Measurements from ENCODE around the gene ARL3. TPM values are rescaled to one million over a fixed set of nuclear protein-coding genes. Genes with fewer than 3 reads are reported as not detected.
"Not testable (repeated sequence)": the region's sequence is repeated elsewhere in the genome, so short reads cannot be mapped to it uniquely, and the experiment has no call there.

Gene ARL3
- total RNA-seq, 2 experiments from 2014 or later, result 4.7 to 5.2 TPM

- Mint-ChIP-seq H3K36me3 (ENCODE audit: low read depth) (peaks cover 17% of the 10 kb centered on the region), H3K4me3 (no peak overlapping the region), H3K9me3 (ENCODE audit: insufficient read depth) (no peaks in the 10 kb centered on the region), H3K4me1 (ENCODE audit: low read depth) (peaks cover 40% of the 10 kb centered on the region), H3K27me3 (ENCODE audit: low read depth) (no peaks in the 10 kb centered on the region), H3K27ac (no peak overlapping the region)
- no peak for ATAC-seq
- CTCF ChIA-PET, result interaction anchor here (0.7 to 2.8 kb wide), 9 partner anchors 9 to 149 kb away, joined by 3 to 23 read pairs (median 5); partner anchors contain the start of gene WBP1L
- no peak for DNase-seq
- POLR2A ChIA-PET, result no interaction called here
Measured at GRCh38 chr10:102752266-102752930, 38.2 kb upstream of the ARL3 start.

GRCh38 chr10:102745157-102745556 lies 31.0 kb upstream of the ARL3 start:
- DNase-seq (no peak), ATAC-seq (no peak)
- Mint-ChIP-seq H3K27me3 (ENCODE audit: low read depth) (no peaks in the 10 kb centered on the region), H3K9me3 (ENCODE audit: insufficient read depth) (peaks cover 4% of the 10 kb centered on the region), H3K27ac (peak overlapping the region; percentile 97), H3K36me3 (ENCODE audit: low read depth) (peaks cover 18% of the 10 kb centered on the region), H3K4me3 (peak overlapping the region; percentile 100), H3K4me1 (ENCODE audit: low read depth) (peaks cover 47% of the 10 kb centered on the region)
- ChIA-PET CTCF (interaction anchor here (0.8 to 4.0 kb wide), 4 partner anchors 8 to 75 kb away, joined by 3 to 23 read pairs (median 10); partner anchors contain the start of genes ARL3 and SFXN2), POLR2A (interaction anchor here (1.0 to 1.1 kb wide), 2 partner anchors 19 to 32 kb away, joined by 3 read pairs; no protein-coding TSS in a partner anchor)

- POLR2A ChIA-PET, result interaction anchor here (0.9 to 1.6 kb wide), 4 partner anchors 16 to 31 kb away, joined by 3 to 5 read pairs (median 3); no protein-coding TSS in a partner anchor
- peaks cover 4% of the 10 kb centered on the region for H3K9me3 Mint-ChIP-seq (ENCODE audit: insufficient read depth)
- ATAC-seq, result peak; percentile 31
- H3K27ac Mint-ChIP-seq, result peak overlapping the region; percentile 97
- peak overlapping the region; percentile 100 for H3K4me3 Mint-ChIP-seq
- H3K4me1 Mint-ChIP-seq (ENCODE audit: low read depth), result peaks cover 47% of the 10 kb centered on the region
- CTCF ChIA-PET, result interaction anchor here (0.6 to 4.0 kb wide), 8 partner anchors 9 to 240 kb away, joined by 3 to 23 read pairs (median 4); partner anchors contain the start of genes ARL3, SFXN2 and TRIM8
- H3K36me3 Mint-ChIP-seq (ENCODE audit: low read depth), result peaks cover 18% of the 10 kb centered on the region
- H3K27me3 Mint-ChIP-seq (ENCODE audit: low read depth), result no peaks in the 10 kb centered on the region
- DNase-seq, result peak; percentile 31
Measured at GRCh38 chr10:102744374-102745051, 30.3 kb upstream of the ARL3 start.

DNA sequence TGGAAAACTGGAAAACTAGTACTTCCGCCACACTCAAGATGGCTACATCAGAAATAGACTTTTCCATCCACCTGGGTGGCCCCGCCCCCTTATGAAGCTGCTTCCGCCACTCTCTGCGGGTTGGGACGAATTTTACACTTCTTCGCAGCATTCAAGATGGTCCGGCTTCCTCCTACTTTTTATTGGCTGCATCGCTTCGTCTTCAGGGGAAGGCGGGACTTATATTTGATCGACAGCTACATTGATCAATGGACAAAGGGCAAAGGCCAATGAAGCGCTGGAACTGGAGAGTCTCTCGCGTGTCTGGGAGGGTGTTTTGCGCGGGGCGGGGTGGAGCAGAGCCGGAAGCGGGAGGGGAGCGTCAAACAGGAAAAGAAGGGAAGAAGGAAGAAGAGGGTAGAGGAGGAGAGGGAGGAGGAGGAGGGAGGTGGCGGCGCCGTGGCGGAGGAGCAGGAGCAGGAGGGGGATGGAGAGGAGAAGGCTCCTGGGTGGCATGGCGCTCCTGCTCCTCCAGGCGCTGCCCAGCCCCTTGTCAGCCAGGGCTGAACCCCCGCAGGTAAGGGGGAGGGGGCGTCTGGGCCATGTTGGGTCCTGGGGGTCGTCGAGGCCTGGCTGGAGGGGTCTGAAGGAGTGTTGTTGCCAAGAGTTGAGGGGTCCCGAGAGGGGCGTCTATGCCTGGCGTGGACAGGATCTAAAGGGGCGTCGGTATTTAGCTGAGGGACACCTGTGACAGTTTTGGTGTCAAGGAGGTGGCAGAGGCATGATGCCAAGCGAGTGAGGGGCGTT lies 29.6 kb upstream of the ARL3 start, which contains the start of gene WBP1L:
Gene WBP1L, plus strand, starts transcription at position 361 of the 786 bp plus-strand sequence. Its CDS starts 106 bp downstream, at position 467.
- H3K36me3 Mint-ChIP-seq (ENCODE audit: low read depth), result peaks cover 16% of the 10 kb centered on the region
- peaks cover 4% of the 10 kb centered on the region for H3K9me3 Mint-ChIP-seq (ENCODE audit: insufficient read depth)
- H3K4me1 Mint-ChIP-seq (ENCODE audit: low read depth), result peaks cover 46% of the 10 kb centered on the region
- ChIA-PET POLR2A (interaction anchor here (0.7 to 1.6 kb wide), 9 partner anchors 9 to 514 kb away, joined by 3 to 5 read pairs (median 3); partner anchors contain the start of genes ARL3 and SFXN2), CTCF (interaction anchor here (0.6 to 4.0 kb wide), 10 partner anchors 9 to 514 kb away, joined by 3 to 23 read pairs (median 4); partner anchors contain the start of genes ARL3, SFXN2 and TRIM8)
- H3K4me3 Mint-ChIP-seq, result peak within 1 kb of the TSS; percentile 100
- ATAC-seq (peak; percentile 99), DNase-seq (peak; percentile 97)
- peak within 1 kb of the TSS; percentile 97 for H3K27ac Mint-ChIP-seq
- H3K27me3 Mint-ChIP-seq (ENCODE audit: low read depth), result no peaks in the 10 kb centered on the region

GRCh38 chr10:102743078-102743587 lies 28.9 kb upstream of the ARL3 start:
- Mint-ChIP-seq H3K27ac (peak overlapping the region; percentile 97), H3K9me3 (ENCODE audit: insufficient read depth) (peaks cover 4% of the 10 kb centered on the region), H3K36me3 (ENCODE audit: low read depth) (peaks cover 10% of the 10 kb centered on the region), H3K4me1 (ENCODE audit: low read depth) (peaks cover 39% of the 10 kb centered on the region), H3K4me3 (peak overlapping the region; percentile 100), H3K27me3 (ENCODE audit: low read depth) (no peaks in the 10 kb centered on the region)
- no peak for DNase-seq
- ChIA-PET POLR2A (interaction anchor here (0.7 to 1.6 kb wide), 6 partner anchors 9 to 514 kb away, joined by 3 to 4 read pairs (median 3); partner anchors contain the start of genes ARL3 and SFXN2), CTCF (interaction anchor here (0.6 to 4.0 kb wide), 7 partner anchors 10 to 513 kb away, joined by 3 to 23 read pairs (median 7); partner anchors contain the start of genes ARL3, SFXN2 and TRIM8)
- ATAC-seq, result no peak

DNA sequence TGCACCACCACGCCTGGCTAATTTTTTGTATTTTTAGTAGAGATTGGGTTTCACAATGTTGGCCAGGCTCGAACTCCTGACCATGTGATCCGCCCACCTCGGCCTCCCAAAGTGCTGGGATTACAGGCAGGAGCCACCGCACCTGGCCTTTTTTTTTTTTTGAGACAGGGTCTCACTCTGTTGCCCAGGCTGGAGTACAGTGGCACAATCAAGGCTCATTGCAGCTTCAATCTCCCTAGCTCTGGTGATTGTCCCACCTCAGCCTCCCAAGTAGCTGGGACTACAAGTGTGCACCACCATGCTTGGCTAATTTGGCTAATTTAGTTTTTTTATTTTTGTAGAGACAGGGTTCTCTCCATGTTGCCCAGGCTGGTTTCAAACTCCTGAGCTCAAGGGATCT lies 28.1 kb upstream of the ARL3 start:
- CTCF ChIA-PET, result interaction anchor here (1.6 to 4.0 kb wide), 3 partner anchors 11 to 72 kb away, joined by 7 to 23 read pairs (median 15); partner anchors contain the start of genes ARL3 and SFXN2
- peaks cover 10% of the 10 kb centered on the region for H3K36me3 Mint-ChIP-seq (ENCODE audit: low read depth)
- POLR2A ChIA-PET; H3K27me3 Mint-ChIP-seq (ENCODE audit: low read depth); ATAC-seq; H3K27ac Mint-ChIP-seq; H3K4me3 Mint-ChIP-seq; DNase-seq; H3K9me3 Mint-ChIP-seq (ENCODE audit: insufficient read depth): not testable (repeated sequence)
- H3K4me1 Mint-ChIP-seq (ENCODE audit: low read depth), result peaks cover 39% of the 10 kb centered on the region

GRCh38 chr10:102741726-102742237 lies 27.6 kb upstream of the ARL3 start:
- ATAC-seq (no peak), DNase-seq (no peak)
- no peaks in the 10 kb centered on the region for H3K27me3 Mint-ChIP-seq (ENCODE audit: low read depth)
- no peak overlapping the region for H3K27ac Mint-ChIP-seq
- H3K36me3 Mint-ChIP-seq (ENCODE audit: low read depth), result peaks cover 10% of the 10 kb centered on the region
- no peak overlapping the region for H3K4me3 Mint-ChIP-seq
- ChIA-PET POLR2A (no interaction called here), CTCF (interaction anchor here (1.2 to 4.0 kb wide), 4 partner anchors 10 to 27 kb away, joined by 3 to 23 read pairs (median 12); partner anchors contain the start of genes ARL3 and SFXN2)
- peaks cover 4% of the 10 kb centered on the region for H3K9me3 Mint-ChIP-seq (ENCODE audit: insufficient read depth)
- H3K4me1 Mint-ChIP-seq (ENCODE audit: low read depth), result peaks cover 37% of the 10 kb centered on the region

- Mint-ChIP-seq H3K27ac (no peak overlapping the region), H3K4me3 (no peak overlapping the region), H3K9me3 (ENCODE audit: insufficient read depth) (peaks cover 4% of the 10 kb centered on the region), H3K36me3 (ENCODE audit: low read depth) (peaks cover 8% of the 10 kb centered on the region), H3K27me3 (ENCODE audit: low read depth) (no peaks in the 10 kb centered on the region), H3K4me1 (ENCODE audit: low read depth) (peaks cover 22% of the 10 kb centered on the region)
- no peak for DNase-seq
- ATAC-seq, result no peak
- ChIA-PET POLR2A (no interaction called here), CTCF (interaction anchor here (1.5 to 2.1 kb wide), 2 partner anchors 14 to 18 kb away, joined by 3 to 9 read pairs; no protein-coding TSS in a partner anchor)
Measured at GRCh38 chr10:102740229-102740628, 26.0 kb upstream of the ARL3 start.

DNA sequence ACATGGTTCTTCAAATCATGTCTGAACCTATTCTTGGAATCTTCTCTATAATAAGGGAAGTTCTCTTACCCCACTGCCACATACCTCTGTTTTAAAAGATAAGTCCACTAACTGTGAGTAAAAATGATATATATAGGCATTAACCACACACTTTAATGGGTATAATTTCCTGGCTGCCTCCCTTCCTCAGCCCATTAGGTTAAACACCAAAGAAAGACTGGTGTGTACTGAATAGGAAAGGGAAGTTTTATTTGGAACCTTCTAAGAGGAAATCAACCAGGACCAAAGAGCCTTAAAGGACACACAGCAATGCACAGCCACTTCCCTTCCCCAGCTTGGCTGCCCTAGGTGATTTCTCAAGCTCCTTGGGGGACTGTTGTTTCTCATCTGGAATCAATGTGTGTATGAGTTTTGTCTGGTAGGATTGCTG lies 24.5 kb upstream of the ARL3 start:
- no peak for DNase-seq
- peaks cover 11% of the 10 kb centered on the region for H3K36me3 Mint-ChIP-seq (ENCODE audit: low read depth)
- H3K4me3 Mint-ChIP-seq, result no peak overlapping the region
- ChIA-PET POLR2A (no interaction called here), CTCF (interaction anchor here (1.3 to 1.9 kb wide), 2 partner anchors 14 to 24 kb away, joined by 5 to 7 read pairs; partner anchors contain the start of genes ARL3 and SFXN2)
- ATAC-seq, result no peak
- peaks cover 15% of the 10 kb centered on the region for H3K4me1 Mint-ChIP-seq (ENCODE audit: low read depth)
- no peak overlapping the region for H3K27ac Mint-ChIP-seq
- peaks cover 4% of the 10 kb centered on the region for H3K9me3 Mint-ChIP-seq (ENCODE audit: insufficient read depth)
- no peaks in the 10 kb centered on the region for H3K27me3 Mint-ChIP-seq (ENCODE audit: low read depth)

DNA sequence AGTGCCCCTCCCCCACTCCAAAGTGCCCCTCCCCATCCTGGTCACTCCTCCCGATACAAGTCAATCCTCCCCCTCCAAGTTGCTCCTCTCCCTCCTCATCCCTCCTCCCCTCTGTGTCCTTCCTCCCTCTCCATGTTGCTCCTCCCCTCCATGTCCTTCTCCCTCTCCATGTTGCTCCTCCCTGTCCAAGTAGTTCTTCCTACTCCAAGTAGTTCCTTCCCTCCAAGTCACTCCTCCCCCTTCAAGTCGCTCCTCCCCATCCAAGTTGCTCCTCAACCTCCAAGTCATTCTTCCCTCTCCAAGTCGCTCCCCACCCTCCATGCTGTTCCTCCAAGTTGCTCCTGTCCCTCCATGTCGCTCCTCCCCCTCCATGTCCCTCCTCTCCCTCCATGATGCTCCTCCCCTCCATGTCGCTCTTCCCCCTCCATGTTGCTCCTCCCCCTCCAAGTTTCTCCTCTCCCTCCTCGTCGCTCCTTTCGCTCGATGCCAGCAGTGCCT lies 20.9 kb upstream of the ARL3 start:
- no peaks in the 10 kb centered on the region for H3K4me1 Mint-ChIP-seq (ENCODE audit: low read depth)
- ATAC-seq (no peak), DNase-seq (no peak)
- CTCF ChIA-PET, result no interaction called here
- no peak overlapping the region for H3K27ac Mint-ChIP-seq
- H3K27me3 Mint-ChIP-seq (ENCODE audit: low read depth), result no peaks in the 10 kb centered on the region
- peaks cover 8% of the 10 kb centered on the region for H3K36me3 Mint-ChIP-seq (ENCODE audit: low read depth)
- no peaks in the 10 kb centered on the region for H3K9me3 Mint-ChIP-seq (ENCODE audit: insufficient read depth)
- POLR2A ChIA-PET, result interaction anchor here (1.7 kb wide), 1 partner anchor 8 kb away, joined by 4 read pairs; the partner anchor contains the start of gene WBP1L
- no peak overlapping the region for H3K4me3 Mint-ChIP-seq

Measured in activated CD8-positive, alpha-beta T cell treated with anti-CD3 and anti-CD28 coated beads, Interleukin-2, amount 10 ng/mL, durations not matched to agents 7 days and 5 days (primary cell).